Measurements from ENCODE around the gene MKRN2OS. TPM values are rescaled to one million over a fixed set of nuclear protein-coding genes. Genes with fewer than 3 reads are reported as not detected.

The MKRN2OS gene
- total and polyA plus RNA-seq, 10 donors: not detected

DNA sequence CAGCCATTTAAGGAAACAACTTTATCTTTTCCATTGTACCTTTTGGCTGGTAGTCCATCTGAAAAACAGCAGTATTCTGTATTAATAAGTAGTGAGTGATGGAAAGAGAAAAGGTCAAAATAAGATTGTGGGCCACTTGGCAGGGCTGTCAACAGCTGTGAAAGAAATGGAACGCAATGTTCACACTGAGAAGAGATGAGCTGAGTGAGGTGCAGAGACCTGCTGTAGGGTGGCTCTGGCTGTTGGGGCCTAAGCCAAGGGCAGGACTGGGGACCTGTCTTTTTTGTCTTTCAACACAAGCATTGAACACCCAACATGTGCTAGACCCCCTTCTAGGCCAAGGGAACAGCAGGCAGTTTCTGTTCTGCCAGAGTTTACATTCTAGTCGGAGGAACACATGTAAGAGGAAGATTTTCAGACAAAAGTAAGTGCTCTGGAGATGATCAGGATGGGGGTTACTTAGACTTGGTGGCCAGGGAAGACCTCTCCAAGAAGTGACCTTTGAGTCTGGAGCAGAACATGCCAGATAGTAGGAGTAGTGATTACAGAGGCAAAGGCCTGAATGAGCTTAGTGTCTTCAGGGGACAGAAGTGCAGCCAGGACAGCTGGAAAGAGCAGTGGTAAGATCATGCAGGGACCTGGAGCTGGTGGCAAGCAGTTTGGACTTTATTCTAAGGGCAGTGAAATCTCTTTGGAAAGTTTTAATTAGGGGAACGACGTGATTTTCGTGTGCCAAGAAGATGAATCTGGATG, 31.4 kb downstream of the MKRN2OS start:
- Histone ChIP-seq H3K27ac (no peak overlapping the region), H3K9me3 (no peaks in the 10 kb centered on the region), H3K4me3 (no peak overlapping the region), H3K4me1 (no peaks in the 10 kb centered on the region), H3K27me3 (replicated peaks in 1 of 7) (no peaks in the 10 kb centered on the region), H3K36me3 (peaks cover 0 to 54% (median 6%) of the 10 kb centered on the region in 6 donors)
- 93 to 99% (median 95%) methylated on average over 5 of the region's 5 CpGs for WGBS, 5 donors
- TF ChIP-seq POLR2A (IDR thresholded peaks at IDR 0.05) (no peak), POLR2AphosphoS5 (IDR thresholded peaks at IDR 0.05) (no peak)
- TF ChIP-seq, protein P1, sequence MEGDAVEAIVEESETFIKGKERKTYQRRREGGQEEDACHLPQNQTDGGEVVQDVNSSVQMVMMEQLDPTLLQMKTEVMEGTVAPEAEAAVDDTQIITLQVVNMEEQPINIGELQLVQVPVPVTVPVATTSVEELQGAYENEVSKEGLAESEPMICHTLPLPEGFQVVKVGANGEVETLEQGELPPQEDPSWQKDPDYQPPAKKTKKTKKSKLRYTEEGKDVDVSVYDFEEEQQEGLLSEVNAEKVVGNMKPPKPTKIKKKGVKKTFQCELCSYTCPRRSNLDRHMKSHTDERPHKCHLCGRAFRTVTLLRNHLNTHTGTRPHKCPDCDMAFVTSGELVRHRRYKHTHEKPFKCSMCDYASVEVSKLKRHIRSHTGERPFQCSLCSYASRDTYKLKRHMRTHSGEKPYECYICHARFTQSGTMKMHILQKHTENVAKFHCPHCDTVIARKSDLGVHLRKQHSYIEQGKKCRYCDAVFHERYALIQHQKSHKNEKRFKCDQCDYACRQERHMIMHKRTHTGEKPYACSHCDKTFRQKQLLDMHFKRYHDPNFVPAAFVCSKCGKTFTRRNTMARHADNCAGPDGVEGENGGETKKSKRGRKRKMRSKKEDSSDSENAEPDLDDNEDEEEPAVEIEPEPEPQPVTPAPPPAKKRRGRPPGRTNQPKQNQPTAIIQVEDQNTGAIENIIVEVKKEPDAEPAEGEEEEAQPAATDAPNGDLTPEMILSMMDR (IDR thresholded peaks at IDR 0.05 in 8 of 11, conservative IDR thresholded peaks at IDR 0.05 in 3 of 11): no peak
- no peak for DNase-seq
- intact Hi-C loops (cut with DNase I; ENCODE audit: low total_unique reads): no loop called here

DNA sequence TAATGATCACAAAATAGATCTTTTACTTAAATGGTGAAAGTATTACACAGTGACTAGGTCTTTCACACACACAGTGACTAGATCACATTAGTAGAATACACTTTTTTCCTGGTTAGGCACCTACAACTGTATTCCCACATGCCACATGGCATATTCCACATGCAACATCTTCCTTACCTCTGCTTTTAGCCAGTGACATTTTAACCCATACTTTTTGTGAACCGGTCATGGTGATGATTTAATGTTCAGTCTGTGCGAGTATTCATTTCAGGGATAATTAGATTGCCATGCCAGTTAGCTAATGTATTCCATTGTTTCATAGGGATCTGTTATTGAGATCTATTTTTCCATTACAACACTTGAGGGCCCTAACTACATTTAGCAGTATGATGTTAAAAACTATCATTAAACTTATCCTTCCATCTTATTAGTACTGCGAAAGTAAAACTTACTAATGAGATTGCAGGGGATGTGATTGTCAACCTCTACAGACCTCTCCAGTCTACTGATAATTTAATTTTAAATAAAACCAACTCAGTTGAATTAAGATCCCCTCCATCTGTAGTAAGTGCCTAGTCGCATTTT, 32.7 kb downstream of the MKRN2OS start:
- intact Hi-C loops (cut with DNase I; ENCODE audit: low total_unique reads): no loop called here
- TF ChIP-seq POLR2A (IDR thresholded peaks at IDR 0.05) (no peak), POLR2AphosphoS5 (IDR thresholded peaks at IDR 0.05) (no peak)
- TF ChIP-seq, protein P1 (IDR thresholded peaks at IDR 0.05 in 8 of 11, conservative IDR thresholded peaks at IDR 0.05 in 3 of 11): no peak
- WGBS, 5 donors: 93 to 98% (median 96%) methylated on average over 4 of the region's 4 CpGs

DNA sequence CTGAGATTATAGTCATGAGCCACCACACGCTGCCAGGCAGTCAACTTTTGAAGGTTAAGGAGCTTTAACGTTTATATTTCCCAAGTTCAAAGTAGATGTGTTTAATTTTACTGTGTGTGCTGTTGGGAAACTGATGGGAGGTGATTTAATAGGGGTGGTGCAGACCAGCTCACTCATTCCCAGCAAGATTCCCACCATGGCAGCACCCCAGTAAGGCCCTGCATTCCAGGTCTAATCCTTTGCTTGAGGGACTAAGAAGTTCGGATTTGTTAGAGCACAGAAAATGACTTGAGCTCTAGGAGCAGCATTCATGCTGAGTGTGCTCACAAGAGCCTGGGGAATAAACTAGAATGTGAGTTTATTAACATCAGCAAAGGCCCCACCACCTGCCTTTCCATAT, 35.8 kb downstream of the MKRN2OS start:
- no peak overlapping the region for H3K27ac ChIP-seq
- WGBS, 5 donors: 86 to 96% (median 89%) methylated on average over 3 of the region's 3 CpGs
- TF ChIP-seq POLR2AphosphoS5 (IDR thresholded peaks at IDR 0.05) (no peak), POLR2A (IDR thresholded peaks at IDR 0.05) (no peak)
- TF ChIP-seq, protein P1 (IDR thresholded peaks at IDR 0.05 in 8 of 11, conservative IDR thresholded peaks at IDR 0.05 in 3 of 11): no peak
- DNase-seq: no peak
- H3K9me3 ChIP-seq: no peaks in the 10 kb centered on the region
- no peak overlapping the region for H3K4me3 ChIP-seq
- H3K27me3 ChIP-seq (replicated peaks in 1 of 7): no peaks in the 10 kb centered on the region
- H3K4me1 ChIP-seq: no peaks in the 10 kb centered on the region
- intact Hi-C loops (cut with DNase I; ENCODE audit: low total_unique reads): no loop called here
- H3K36me3 ChIP-seq: peaks cover 0 to 85% (median 18%) of the 10 kb centered on the region in 6 donors

More for the DNA sequence above, 32.7 kb downstream of the MKRN2OS start:
- Histone ChIP-seq H3K27me3 (replicated peaks in 1 of 7) (no peaks in the 10 kb centered on the region), H3K36me3 (peaks cover 0 to 60% (median 9%) of the 10 kb centered on the region in 6 donors), H3K9me3 (no peaks in the 10 kb centered on the region), H3K4me1 (no peaks in the 10 kb centered on the region), H3K27ac (no peak overlapping the region), H3K4me3 (no peak overlapping the region)
- DNase-seq: no peak

DNA sequence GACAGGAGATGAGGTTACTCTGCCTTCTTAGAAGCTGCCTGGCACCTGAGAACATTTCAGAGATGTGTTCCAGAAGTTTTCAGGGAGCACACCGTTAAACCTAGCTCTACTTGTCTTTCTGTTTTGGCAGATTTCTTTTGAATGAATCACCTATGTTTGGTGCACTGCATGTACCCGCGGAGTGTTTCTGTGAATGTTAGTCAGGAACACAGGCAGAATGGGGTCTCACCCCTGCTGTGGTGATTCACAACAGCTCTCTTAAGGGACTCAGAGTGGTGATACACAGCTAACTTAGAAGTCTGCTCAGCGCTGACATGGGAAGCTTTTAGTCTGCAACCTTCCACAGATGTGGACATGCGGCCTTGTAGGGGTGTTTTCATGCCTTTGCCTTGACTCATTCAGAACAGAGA, 37.0 kb downstream of the MKRN2OS start:
- no peak overlapping the region for H3K27ac ChIP-seq
- intact Hi-C loops (cut with DNase I; ENCODE audit: low total_unique reads): no loop called here

More for the DNA sequence above, 37.0 kb downstream of the MKRN2OS start:
- Histone ChIP-seq H3K27me3 (replicated peaks in 1 of 7) (no peaks in the 10 kb centered on the region), H3K9me3 (no peaks in the 10 kb centered on the region), H3K4me3 (no peak overlapping the region), H3K36me3 (peaks cover 0 to 88% (median 29%) of the 10 kb centered on the region in 6 donors), H3K4me1 (no peaks in the 10 kb centered on the region)
- 93 to 98% (median 95%) methylated on average over 4 to 5 of the region's 5 CpGs for whole genome bisulfite sequencing, 5 donors
- TF ChIP-seq POLR2AphosphoS5 (IDR thresholded peaks at IDR 0.05): no peak
- no peak for TF ChIP-seq POLR2A (IDR thresholded peaks at IDR 0.05)
- TF ChIP-seq, protein P1 (IDR thresholded peaks at IDR 0.05 in 8 of 11, conservative IDR thresholded peaks at IDR 0.05 in 3 of 11): no peak
- DNase-seq: no peak
